ENCODE data around the gene AGO1.

Gene AGO1

GRCh38 chr1:35882945-35883634 is at the start of gene AGO1:
Gene AGO1, plus strand, starts transcription at chr1:35883209. Its CDS starts 213 bp downstream, at chr1:35883422.
- FAIRE-seq (peak; percentile 86), DNase-seq (ENCODE audit: insufficient read length, low spot score) (peak; percentile 98)

DNA sequence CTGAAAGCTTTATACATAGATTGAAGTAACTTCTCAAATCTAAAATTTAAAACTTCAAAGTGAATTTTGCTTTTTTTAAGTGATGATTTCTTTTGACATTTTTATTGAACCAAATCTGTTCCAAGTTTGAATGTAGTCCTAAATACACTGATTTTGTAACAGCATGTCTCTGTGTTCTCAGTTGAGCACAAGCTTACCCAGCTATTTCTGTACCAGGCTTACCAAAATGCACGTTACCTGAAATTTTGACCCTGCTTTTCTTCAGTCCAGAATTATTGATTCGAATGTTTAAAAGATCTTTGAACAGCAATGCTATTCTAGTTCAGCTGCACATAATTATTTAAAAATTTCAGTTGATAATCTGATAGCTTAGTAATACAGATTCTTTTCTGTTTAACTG is 49.6 kb upstream of the AGO1 start:
- DNase-seq (ENCODE audit: insufficient read length, low spot score) (no peak), FAIRE-seq (no peak)

- DNase-seq (ENCODE audit: insufficient read length, low spot score) (no peak), FAIRE-seq (no peak)
These were observed 48.8 kb upstream of the AGO1 start for GRCh38 chr1:35834218-35834617.

GRCh38 chr1:35835398-35835797 is 47.6 kb upstream of the AGO1 start:
- no peak for FAIRE-seq
- no peak for DNase-seq (ENCODE audit: insufficient read length, low spot score)

- FAIRE-seq (no peak), DNase-seq (ENCODE audit: insufficient read length, low spot score) (no peak)
These were observed 46.3 kb upstream of the AGO1 start for GRCh38 chr1:35836734-35837133.

DNA sequence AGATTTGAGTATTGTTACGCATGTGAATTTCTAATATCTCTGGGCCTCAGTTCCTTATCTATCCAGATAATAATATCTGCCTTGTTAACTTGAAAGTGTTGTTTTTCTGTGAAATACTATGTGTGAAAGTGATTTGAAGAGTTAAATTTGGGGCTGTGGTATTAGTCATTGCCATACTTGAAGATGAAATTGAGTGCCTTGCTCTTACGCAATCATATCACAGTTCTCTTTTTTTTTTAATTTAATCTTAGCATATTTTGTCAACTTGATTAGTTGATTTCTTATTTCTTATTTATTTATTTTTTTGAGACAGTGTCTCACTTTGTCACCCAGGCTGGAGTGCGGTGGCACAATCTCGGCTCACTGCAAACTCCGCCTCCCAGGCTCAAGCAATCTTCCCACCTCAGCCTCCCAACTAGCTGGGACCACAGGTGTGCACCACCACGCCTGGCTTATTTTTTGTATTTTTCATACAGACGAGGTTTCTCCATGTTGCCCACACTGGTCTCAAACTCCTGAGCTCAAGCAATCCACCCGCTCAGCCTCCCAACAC is 44.2 kb upstream of the AGO1 start:
- DNase-seq (ENCODE audit: insufficient read length, low spot score) (no peak), FAIRE-seq (no peak)

- no peak for DNase-seq (ENCODE audit: insufficient read length, low spot score)
- no peak for FAIRE-seq
These were observed 38.2 kb upstream of the AGO1 start for GRCh38 chr1:35844826-35845225.

DNA sequence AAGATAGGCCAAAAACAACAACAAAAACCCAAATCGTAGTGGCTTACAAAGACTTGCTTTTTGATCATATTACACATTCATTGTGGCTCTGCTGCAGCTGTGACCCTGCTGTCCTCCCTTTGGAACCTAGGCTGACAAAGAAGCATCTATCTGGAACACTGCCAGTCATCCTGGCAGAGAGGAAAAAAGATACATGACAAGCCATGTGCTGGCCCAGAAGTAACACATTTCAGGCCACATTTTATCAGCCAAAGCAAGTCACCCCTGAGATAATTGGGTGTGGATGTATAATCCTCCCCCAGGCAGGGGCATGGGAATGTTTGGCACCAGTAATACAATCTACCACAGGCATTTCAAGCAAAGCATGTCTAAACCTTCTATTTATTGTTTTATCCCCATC is 37.2 kb upstream of the AGO1 start:
- no peak for DNase-seq (ENCODE audit: insufficient read length, low spot score)

GRCh38 chr1:35847935-35848565 is 35.0 kb upstream of the AGO1 start:
- no peak for DNase-seq (ENCODE audit: insufficient read length, low spot score)
- FAIRE-seq: no peak

More for the DNA sequence above, 37.2 kb upstream of the AGO1 start:
- no peak for FAIRE-seq

GRCh38 chr1:35850051-35850450 is 33.0 kb upstream of the AGO1 start:
- DNase-seq (ENCODE audit: insufficient read length, low spot score) (no peak), FAIRE-seq (no peak)

GRCh38 chr1:35850716-35851115 is 32.3 kb upstream of the AGO1 start:
- DNase-seq (ENCODE audit: insufficient read length, low spot score): no peak

GRCh38 chr1:35851132-35851869 is 31.7 kb upstream of the AGO1 start:
- FAIRE-seq (no peak), DNase-seq (ENCODE audit: insufficient read length, low spot score) (no peak)

More at GRCh38 chr1:35850716-35851115, 32.3 kb upstream of the AGO1 start:
- FAIRE-seq: no peak

- DNase-seq (ENCODE audit: insufficient read length, low spot score) (no peak), FAIRE-seq (no peak)
These were observed 30.8 kb upstream of the AGO1 start for GRCh38 chr1:35852241-35852640.

- FAIRE-seq: no peak
- no peak for DNase-seq (ENCODE audit: insufficient read length, low spot score)
These were observed 27.9 kb upstream of the AGO1 start for GRCh38 chr1:35854989-35855700.

GRCh38 chr1:35856964-35857363 is 26.0 kb upstream of the AGO1 start:
- DNase-seq (ENCODE audit: insufficient read length, low spot score) (no peak), FAIRE-seq (no peak)

DNA sequence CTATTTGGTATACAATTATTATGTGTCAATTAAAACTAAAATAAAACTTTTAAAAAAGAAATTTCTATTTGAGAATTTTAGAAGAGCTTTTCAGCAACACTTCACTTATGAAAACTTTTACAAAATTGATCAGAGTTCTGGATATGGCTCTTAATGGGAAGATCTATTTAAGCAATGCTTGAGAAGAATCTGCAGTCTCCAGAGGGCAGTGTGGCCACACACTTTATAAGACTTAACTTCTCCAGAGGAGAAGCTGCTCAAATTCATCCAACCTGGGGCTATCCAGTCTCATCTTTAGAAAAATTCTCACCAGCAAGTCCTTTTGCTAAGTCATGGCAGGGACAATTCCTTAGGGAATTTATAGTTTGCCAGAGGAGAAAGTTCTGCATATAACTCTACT is 25.2 kb upstream of the AGO1 start:
- no peak for FAIRE-seq

GRCh38 chr1:35860696-35861095 is 22.3 kb upstream of the AGO1 start:
- FAIRE-seq (no peak), DNase-seq (ENCODE audit: insufficient read length, low spot score) (no peak)

More for the DNA sequence above, 25.2 kb upstream of the AGO1 start:
- no peak for DNase-seq (ENCODE audit: insufficient read length, low spot score)

DNA sequence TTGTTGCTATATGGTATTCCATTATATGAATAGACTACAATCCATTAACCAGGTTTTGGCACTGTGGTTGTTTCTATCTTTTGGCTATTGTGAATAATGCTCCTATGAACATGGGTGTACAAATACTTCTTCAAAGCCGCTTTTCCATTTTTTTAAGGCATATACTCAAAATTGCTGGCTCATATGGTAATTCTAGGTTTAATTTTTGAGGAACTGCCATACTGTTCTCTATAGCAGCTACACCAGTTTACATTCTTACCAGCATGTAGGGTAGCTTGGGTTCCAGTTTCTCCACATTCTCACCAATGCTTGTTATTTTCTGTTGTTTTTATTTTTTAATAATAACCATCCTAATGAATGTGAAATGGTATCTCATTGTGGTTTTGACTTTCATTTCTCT is 19.9 kb upstream of the AGO1 start:
- FAIRE-seq (no peak), DNase-seq (ENCODE audit: insufficient read length, low spot score) (no peak)

- FAIRE-seq (no peak), DNase-seq (ENCODE audit: insufficient read length, low spot score) (no peak)
These were observed 19.0 kb upstream of the AGO1 start for GRCh38 chr1:35863881-35864625.

DNA sequence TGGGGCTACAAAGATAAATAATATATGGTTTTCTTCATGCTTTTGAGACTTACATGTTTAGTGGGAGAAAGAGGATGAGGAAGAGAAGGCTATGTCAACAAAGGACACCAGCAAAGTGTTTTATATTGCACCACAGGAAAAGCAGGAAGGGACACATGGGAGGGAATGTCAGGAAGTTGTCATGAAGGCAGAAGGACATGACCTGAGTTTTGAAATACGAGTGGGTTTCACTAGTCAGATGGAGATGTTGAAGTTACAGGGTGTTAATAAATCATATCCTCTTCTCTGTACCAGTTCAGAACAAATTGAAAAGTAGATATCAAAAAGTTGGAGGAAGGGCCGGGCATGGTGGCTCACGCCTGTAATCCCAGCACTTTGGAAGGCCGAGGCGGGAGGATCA is 18.2 kb upstream of the AGO1 start:
- DNase-seq (ENCODE audit: insufficient read length, low spot score) (no peak), FAIRE-seq (no peak)
